Measurements from ENCODE around the gene MYB. TPM values are rescaled to one million over a fixed set of nuclear protein-coding genes. Genes with fewer than 3 reads are reported as not detected.

The MYB gene
- total and polyA plus RNA-seq, 9 donors, result 0.40 to 1.5 (median 1.1) TPM

- WGBS (ENCODE audit: insufficient coverage), result 100% methylated on average over 4 of the region's 6 CpGs
- Histone ChIP-seq H3K36me3 (ENCODE audit: control insufficient read depth, insufficient read depth, low read length) (no peaks in the 10 kb centered on the region), H3K9me3 (replicated peaks; ENCODE audit: control insufficient read depth, low read depth, low read length) (no peaks in the 10 kb centered on the region), H3K4me3 (ENCODE audit: low read length) (no peak overlapping the region), H3K4me1 (ENCODE audit: control insufficient read depth, insufficient read depth, low read length) (no peaks in the 10 kb centered on the region), H3K27ac (ENCODE audit: low read length) (no peak overlapping the region), H3K27me3 (ENCODE audit: control insufficient read depth, insufficient read depth, low read length) (peaks cover under 1% of the 10 kb centered on the region)
- DNase-seq, result no peak
Measured at GRCh38 chr6:135228486-135228885, 47.4 kb downstream of the MYB start.

- WGBS (ENCODE audit: insufficient coverage), result no CpG with 5 or more reads among the region's 2 CpGs
- Histone ChIP-seq H3K9me3 (replicated peaks; ENCODE audit: control insufficient read depth, low read depth, low read length) (no peaks in the 10 kb centered on the region), H3K4me3 (ENCODE audit: low read length) (no peak overlapping the region), H3K4me1 (ENCODE audit: control insufficient read depth, insufficient read depth, low read length) (no peaks in the 10 kb centered on the region), H3K36me3 (ENCODE audit: control insufficient read depth, insufficient read depth, low read length) (no peaks in the 10 kb centered on the region), H3K27ac (ENCODE audit: low read length) (no peak overlapping the region), H3K27me3 (ENCODE audit: control insufficient read depth, insufficient read depth, low read length) (no peaks in the 10 kb centered on the region)
- no peak for DNase-seq
Measured at GRCh38 chr6:135229996-135230395, 48.9 kb downstream of the MYB start.

GRCh38 chr6:135230711-135231468 is 49.8 kb downstream of the MYB start:
- H3K9me3 ChIP-seq (replicated peaks; ENCODE audit: control insufficient read depth, low read depth, low read length), result no peaks in the 10 kb centered on the region
- DNase-seq, result no peak
- H3K27ac ChIP-seq (ENCODE audit: low read length), result no peak overlapping the region
- H3K4me1 ChIP-seq (ENCODE audit: control insufficient read depth, insufficient read depth, low read length), result no peaks in the 10 kb centered on the region
- H3K4me3 ChIP-seq (ENCODE audit: low read length), result no peak overlapping the region
- no peaks in the 10 kb centered on the region for H3K36me3 ChIP-seq (ENCODE audit: control insufficient read depth, insufficient read depth, low read length)
- no peaks in the 10 kb centered on the region for H3K27me3 ChIP-seq (ENCODE audit: control insufficient read depth, insufficient read depth, low read length)
- WGBS (ENCODE audit: insufficient coverage), result no CpG with 5 or more reads among the region's 3 CpGs

- no peak for DNase-seq
- Histone ChIP-seq H3K4me3 (ENCODE audit: low read length) (no peak overlapping the region), H3K27ac (ENCODE audit: low read length) (no peak overlapping the region), H3K36me3 (ENCODE audit: control insufficient read depth, insufficient read depth, low read length) (no peaks in the 10 kb centered on the region), H3K27me3 (ENCODE audit: control insufficient read depth, insufficient read depth, low read length) (no peaks in the 10 kb centered on the region), H3K4me1 (ENCODE audit: control insufficient read depth, insufficient read depth, low read length) (no peaks in the 10 kb centered on the region), H3K9me3 (replicated peaks; ENCODE audit: control insufficient read depth, low read depth, low read length) (no peaks in the 10 kb centered on the region)
- WGBS (ENCODE audit: insufficient coverage), result no CpG with 5 or more reads among the region's 1 CpG
Measured at GRCh38 chr6:135231469-135231844, 50.3 kb downstream of the MYB start.

GRCh38 chr6:135233686-135234491 is 52.8 kb downstream of the MYB start:
- Histone ChIP-seq H3K27ac (ENCODE audit: low read length) (no peak overlapping the region), H3K27me3 (ENCODE audit: control insufficient read depth, insufficient read depth, low read length) (no peaks in the 10 kb centered on the region), H3K9me3 (replicated peaks; ENCODE audit: control insufficient read depth, low read depth, low read length) (no peaks in the 10 kb centered on the region), H3K36me3 (ENCODE audit: control insufficient read depth, insufficient read depth, low read length) (no peaks in the 10 kb centered on the region), H3K4me1 (ENCODE audit: control insufficient read depth, insufficient read depth, low read length) (no peaks in the 10 kb centered on the region), H3K4me3 (ENCODE audit: low read length) (no peak overlapping the region)
- DNase-seq, result peak; percentile 30
- 52% methylated on average over 3 of the region's 5 CpGs for WGBS (ENCODE audit: insufficient coverage)

- Histone ChIP-seq H3K4me1 (ENCODE audit: control insufficient read depth, insufficient read depth, low read length) (no peaks in the 10 kb centered on the region), H3K4me3 (ENCODE audit: low read length) (no peak overlapping the region), H3K27ac (ENCODE audit: low read length) (no peak overlapping the region), H3K36me3 (ENCODE audit: control insufficient read depth, insufficient read depth, low read length) (no peaks in the 10 kb centered on the region), H3K9me3 (replicated peaks; ENCODE audit: control insufficient read depth, low read depth, low read length) (no peaks in the 10 kb centered on the region), H3K27me3 (ENCODE audit: control insufficient read depth, insufficient read depth, low read length) (no peaks in the 10 kb centered on the region)
- no peak for DNase-seq
- no CpG with 5 or more reads among the region's 1 CpG for WGBS (ENCODE audit: insufficient coverage)
Measured at GRCh38 chr6:135234492-135234780, 53.3 kb downstream of the MYB start.

- Histone ChIP-seq H3K27me3 (ENCODE audit: control insufficient read depth, insufficient read depth, low read length) (no peaks in the 10 kb centered on the region), H3K4me1 (ENCODE audit: control insufficient read depth, insufficient read depth, low read length) (no peaks in the 10 kb centered on the region), H3K9me3 (replicated peaks; ENCODE audit: control insufficient read depth, low read depth, low read length) (no peaks in the 10 kb centered on the region), H3K27ac (ENCODE audit: low read length) (no peak overlapping the region), H3K36me3 (ENCODE audit: control insufficient read depth, insufficient read depth, low read length) (no peaks in the 10 kb centered on the region), H3K4me3 (ENCODE audit: low read length) (no peak overlapping the region)
- DNase-seq, result no peak
- WGBS (ENCODE audit: insufficient coverage), result 78% methylated on average over 4 of the region's 5 CpGs
Measured at GRCh38 chr6:135235716-135236115, 54.6 kb downstream of the MYB start.

- no peak for DNase-seq
- Histone ChIP-seq H3K27ac (ENCODE audit: low read length) (no peak overlapping the region), H3K9me3 (replicated peaks; ENCODE audit: control insufficient read depth, low read depth, low read length) (no peaks in the 10 kb centered on the region), H3K4me1 (ENCODE audit: control insufficient read depth, insufficient read depth, low read length) (no peaks in the 10 kb centered on the region), H3K36me3 (ENCODE audit: control insufficient read depth, insufficient read depth, low read length) (no peaks in the 10 kb centered on the region), H3K27me3 (ENCODE audit: control insufficient read depth, insufficient read depth, low read length) (no peaks in the 10 kb centered on the region), H3K4me3 (ENCODE audit: low read length) (no peak overlapping the region)
- 86% methylated on average over 1 of the region's 1 CpG for WGBS (ENCODE audit: insufficient coverage)
Measured at GRCh38 chr6:135236319-135236718, 55.2 kb downstream of the MYB start.

GRCh38 chr6:135236732-135237131 is 55.6 kb downstream of the MYB start:
- no peak overlapping the region for H3K27ac ChIP-seq (ENCODE audit: low read length)
- no peaks in the 10 kb centered on the region for H3K36me3 ChIP-seq (ENCODE audit: control insufficient read depth, insufficient read depth, low read length)
- H3K4me3 ChIP-seq (ENCODE audit: low read length), result no peak overlapping the region
- no peak for DNase-seq
- WGBS (ENCODE audit: insufficient coverage), result 47% methylated on average over 6 of the region's 6 CpGs
- H3K27me3 ChIP-seq (ENCODE audit: control insufficient read depth, insufficient read depth, low read length), result no peaks in the 10 kb centered on the region
- no peaks in the 10 kb centered on the region for H3K9me3 ChIP-seq (replicated peaks; ENCODE audit: control insufficient read depth, low read depth, low read length)
- no peaks in the 10 kb centered on the region for H3K4me1 ChIP-seq (ENCODE audit: control insufficient read depth, insufficient read depth, low read length)

- Histone ChIP-seq H3K27ac (ENCODE audit: low read length) (no peak overlapping the region), H3K4me1 (ENCODE audit: control insufficient read depth, insufficient read depth, low read length) (no peaks in the 10 kb centered on the region), H3K27me3 (ENCODE audit: control insufficient read depth, insufficient read depth, low read length) (no peaks in the 10 kb centered on the region), H3K4me3 (ENCODE audit: low read length) (no peak overlapping the region), H3K36me3 (ENCODE audit: control insufficient read depth, insufficient read depth, low read length) (no peaks in the 10 kb centered on the region), H3K9me3 (replicated peaks; ENCODE audit: control insufficient read depth, low read depth, low read length) (no peaks in the 10 kb centered on the region)
- DNase-seq, result no peak
- WGBS (ENCODE audit: insufficient coverage), result 100% methylated on average over 1 of the region's 5 CpGs
Measured at GRCh38 chr6:135240711-135241110, 59.6 kb downstream of the MYB start.
